Upper lobe of left lung (tissue), 4 donors: ENCODE measurements around the gene ZNF81.

Experiments used
- CTCF ChIP-seq, 6 experiments: fragments of 450-650 bp in 4 of 6; fragments of 200-600 bp in 2 of 6; sonication (generic) in 2 of 6; IDR thresholded peaks; one replicate each; pipeline ENCODE4 v1.5.1; 2016 to 2019; ENCODE audit warnings: antibody characterized with exemption in 6 of 6
- EP300 ChIP-seq, 4 donors: sonication (generic); formaldehyde crosslinking; IDR thresholded peaks; one replicate each; pipeline ENCODE4 v1.5.1; 2017; ENCODE audit warnings: antibody characterized with exemption in 4 of 4, control low read depth in 2 of 4
- POLR2A ChIP-seq, 4 donors: fragments of 450-650 bp; IDR thresholded peaks; one replicate each; pipeline ENCODE4 v1.5.1; 2016 to 2017; ENCODE audit warnings: antibody characterized with exemption in 4 of 4, mild to moderate bottlenecking in 2 of 4
- POLR2AphosphoS5 ChIP-seq, 2 donors: sonication (generic); formaldehyde crosslinking; IDR thresholded peaks; one replicate each; pipeline ENCODE4 v1.5.1; 2017; ENCODE audit warnings: antibody characterized with exemption in 2 of 2

DNA sequence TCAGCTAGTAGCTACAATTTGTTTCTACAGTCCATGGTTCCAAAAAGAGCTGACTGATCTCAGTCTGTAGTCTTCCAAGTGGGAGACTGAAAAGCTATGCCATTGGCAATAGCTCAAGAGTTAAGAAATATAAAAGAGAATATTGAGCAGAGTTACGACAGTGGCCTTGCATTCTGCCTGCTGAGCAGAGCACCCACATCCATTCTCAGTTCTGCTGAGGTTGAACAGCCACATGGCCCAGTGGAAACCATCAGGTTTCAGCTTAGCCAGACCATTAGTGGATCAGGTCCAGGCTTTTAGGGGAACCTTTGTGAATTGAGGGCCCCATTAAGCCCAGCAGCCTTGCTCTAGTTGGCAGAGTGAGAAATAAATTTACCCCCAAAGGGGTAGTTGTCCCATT, 28.1 kb downstream of the ZNF81 start:
- TF ChIP-seq POLR2AphosphoS5 (IDR thresholded peaks at IDR 0.05) (no peak), CTCF (IDR thresholded peaks at IDR 0.05) (no peak), EP300 (IDR thresholded peaks at IDR 0.05) (no peak), POLR2A (IDR thresholded peaks at IDR 0.05) (no peak)
